Lung (tissue), 12 donors: ENCODE measurements around the gene CRACDL. TPM values are rescaled to one million over a fixed set of nuclear protein-coding genes. Genes with fewer than 3 reads are reported as not detected.

ENCODE experiments used
- ATAC-seq: fragments of 200-7000 bp; cut with Tn5 transposase; one replicate; pipeline ENCODE4 v1.9.1; 2020; ENCODE audit warnings: moderate number of reproducible peaks; ENCODE audit not compliant: insufficient read depth, low FRiP score
- DNase-seq, 3 donors: peaks; one replicate each; pipeline ENCODE4 v3.0.0-alpha.2; 2013 to 2017
- H3K27ac ChIP-seq, 2 donors: one replicate each; pipeline ENCODE4 v1.5.1; 2013; ENCODE audit warnings: mild to moderate bottlenecking in 2 of 2, moderate library complexity in 2 of 2, control low read depth in 1 of 2, inconsistent platforms in 1 of 2, low read depth in 1 of 2, low read length in 1 of 2
- H3K27me3 ChIP-seq, 3 donors: one replicate each; pipeline ENCODE4 v1.5.1; 2013; ENCODE audit warnings: low read length in 2 of 3; ENCODE audit not compliant: control insufficient read depth in 3 of 3, insufficient read depth in 3 of 3
- H3K36me3 ChIP-seq, 4 donors: one replicate each; pipeline ENCODE4 v1.5.1; 2013; ENCODE audit warnings: low read length in 4 of 4, mild to moderate bottlenecking in 1 of 4, moderate library complexity in 1 of 4; ENCODE audit not compliant: control insufficient read depth in 4 of 4, insufficient read depth in 4 of 4
- H3K4me1 ChIP-seq, 5 donors: one replicate each; pipeline ENCODE4 v1.5.1; 2013; ENCODE audit warnings: low read length in 5 of 5, mild to moderate bottlenecking in 2 of 5, moderate library complexity in 1 of 5; ENCODE audit not compliant: control insufficient read depth in 5 of 5, insufficient read depth in 5 of 5
- H3K4me3 ChIP-seq: one replicate; pipeline ENCODE4 v1.5.1; 2013; ENCODE audit warnings: mild to moderate bottlenecking, control low read depth, moderate library complexity
- H3K9ac ChIP-seq, 2 donors: one replicate each; pipeline ENCODE4 v1.5.1; 2013; ENCODE audit warnings: low read length in 2 of 2, control low read depth in 1 of 2; ENCODE audit not compliant: insufficient read depth in 1 of 2
- H3K9me3 ChIP-seq, 4 donors: one replicate each; pipeline ENCODE4 v1.5.1; 2013; ENCODE audit warnings: low read length in 3 of 4, mild to moderate bottlenecking in 1 of 4, moderate library complexity in 1 of 4; ENCODE audit not compliant: control insufficient read depth in 4 of 4, insufficient read depth in 3 of 4
- WGBS, 2 donors: extraction: QIAGEN DNeasy Blood & Tissue Kit; methylation state at CpG; one replicate each; pipeline ENCODE4 v1.1.7; 2013; 5-methylcytosine and 5-hydroxymethylcytosine counted together
- polyA plus RNA-seq, 2 donors: library from polyadenylated mRNA; stranded (reverse); fragments of 200-250 nt; gene quantifications; one replicate each; pipeline ENCODE4 v1.2.1, GENCODE V29; 2013
- total RNA-seq, 2 donors: library from RNA; depleted of rRNA in 1 of 2; stranded (reverse); fragments of >200 nt in 1 of 2; gene quantifications; one replicate each; pipeline ENCODE4 v1.2.1, GENCODE V29; 2014 to 2021
- TF ChIP-seq, protein P1 (sequence below): IDR thresholded peaks from 2 replicates; pipeline ENCODE4 v1.5.1; 2012; ENCODE audit warnings: mild to moderate bottlenecking; ENCODE audit errors: control extremely low read depth, extremely low read depth
- donor health status: control.
- donor health status: control.
- donor health status: Bipolar disorder and iron deficiency.
- donor health status: healthy.
- donor health status: DM: yes; HTN: yes; CAD: no.

Gene CRACDL
- total and polyA plus RNA-seq, 4 donors, result 8.9 to 28.3 (median 13.2) TPM

GRCh38 chr2:98911376-98912154 lies 24.5 kb downstream of the CRACDL start:
- 68 to 76% methylated on average over 17 of the region's 17 CpGs for WGBS, 2 donors
- DNase-seq (no peak), ATAC-seq (no peak)
- peaks cover 0 to 37% (median 14%) of the 10 kb centered on the region in 5 donors for H3K4me1 ChIP-seq
- peak overlapping the region in 1 of 2 donors; percentile 58 for H3K27ac ChIP-seq
- no peaks in the 10 kb centered on the region for H3K9me3 ChIP-seq
- H3K9ac ChIP-seq, result no peak overlapping the region
- H3K27me3 ChIP-seq, result no peaks in the 10 kb centered on the region
- no peak overlapping the region for H3K4me3 ChIP-seq
- TF ChIP-seq, protein P1, sequence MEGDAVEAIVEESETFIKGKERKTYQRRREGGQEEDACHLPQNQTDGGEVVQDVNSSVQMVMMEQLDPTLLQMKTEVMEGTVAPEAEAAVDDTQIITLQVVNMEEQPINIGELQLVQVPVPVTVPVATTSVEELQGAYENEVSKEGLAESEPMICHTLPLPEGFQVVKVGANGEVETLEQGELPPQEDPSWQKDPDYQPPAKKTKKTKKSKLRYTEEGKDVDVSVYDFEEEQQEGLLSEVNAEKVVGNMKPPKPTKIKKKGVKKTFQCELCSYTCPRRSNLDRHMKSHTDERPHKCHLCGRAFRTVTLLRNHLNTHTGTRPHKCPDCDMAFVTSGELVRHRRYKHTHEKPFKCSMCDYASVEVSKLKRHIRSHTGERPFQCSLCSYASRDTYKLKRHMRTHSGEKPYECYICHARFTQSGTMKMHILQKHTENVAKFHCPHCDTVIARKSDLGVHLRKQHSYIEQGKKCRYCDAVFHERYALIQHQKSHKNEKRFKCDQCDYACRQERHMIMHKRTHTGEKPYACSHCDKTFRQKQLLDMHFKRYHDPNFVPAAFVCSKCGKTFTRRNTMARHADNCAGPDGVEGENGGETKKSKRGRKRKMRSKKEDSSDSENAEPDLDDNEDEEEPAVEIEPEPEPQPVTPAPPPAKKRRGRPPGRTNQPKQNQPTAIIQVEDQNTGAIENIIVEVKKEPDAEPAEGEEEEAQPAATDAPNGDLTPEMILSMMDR, result no peak
- no peaks in the 10 kb centered on the region for H3K36me3 ChIP-seq

- TF ChIP-seq, protein P1, result no peak
- Histone ChIP-seq H3K36me3 (no peaks in the 10 kb centered on the region), H3K9me3 (no peaks in the 10 kb centered on the region), H3K27me3 (no peaks in the 10 kb centered on the region), H3K4me3 (no peak overlapping the region), H3K4me1 (peaks cover 0 to 37% (median 14%) of the 10 kb centered on the region in 5 donors), H3K27ac (no peak overlapping the region), H3K9ac (no peak overlapping the region)
- ATAC-seq, result no peak
- DNase-seq, result no peak
- WGBS, 2 donors, result 85 to 90% methylated on average over 7 of the region's 7 CpGs
Observed at GRCh38 chr2:98911126-98911375, 25.0 kb downstream of the CRACDL start.

DNA sequence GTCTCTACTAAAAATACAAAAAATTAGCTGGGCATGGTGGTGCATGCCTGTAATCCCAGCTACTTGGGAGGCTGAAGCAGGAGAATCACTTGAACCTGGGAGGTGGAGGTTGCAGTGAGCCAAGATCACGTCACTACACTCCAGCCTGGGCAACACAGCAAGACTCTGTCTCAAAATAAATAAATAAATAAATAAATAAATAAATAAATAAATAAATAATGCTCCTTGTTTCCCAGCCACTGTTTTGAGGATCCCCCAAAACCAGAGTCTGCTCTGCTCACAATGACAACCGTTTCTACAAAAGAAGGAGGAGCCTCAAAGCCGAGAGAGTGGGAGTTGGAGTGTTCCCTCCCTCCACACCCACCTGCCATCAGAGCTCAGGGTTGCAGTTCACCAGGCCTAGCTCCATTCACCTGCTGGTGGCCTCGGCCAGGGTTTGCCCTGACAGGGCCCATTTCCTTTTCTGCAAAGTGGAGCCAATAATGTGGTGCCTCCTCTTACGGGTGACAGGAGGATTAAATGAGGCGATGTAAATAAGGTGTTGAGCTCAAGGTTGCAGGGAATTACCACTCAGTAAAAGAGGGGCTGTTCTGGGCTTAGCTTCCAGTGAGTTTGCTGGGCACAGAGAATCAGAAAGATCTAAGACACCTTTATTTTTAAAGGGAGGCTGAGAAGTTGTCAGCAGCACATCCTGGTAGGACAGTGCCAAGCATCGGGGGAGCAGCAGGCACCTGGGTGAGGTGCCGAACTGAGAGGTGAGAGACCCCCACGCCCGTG lies 25.5 kb downstream of the CRACDL start:
- Histone ChIP-seq H3K36me3 (no peaks in the 10 kb centered on the region), H3K27ac (no peak overlapping the region), H3K4me3 (no peak overlapping the region), H3K9me3 (no peaks in the 10 kb centered on the region), H3K9ac (no peak overlapping the region), H3K4me1 (peaks cover 0 to 37% (median 14%) of the 10 kb centered on the region in 5 donors), H3K27me3 (no peaks in the 10 kb centered on the region)
- TF ChIP-seq, protein P1, result no peak
- no peak for ATAC-seq
- 85 to 91% methylated on average over 10 of the region's 10 CpGs for WGBS, 2 donors
- DNase-seq, result no peak
